Tibial nerve (tissue), 4 donors: ENCODE data around the gene DGCR6L. TPM values are rescaled to one million over a fixed set of nuclear protein-coding genes. Genes with fewer than 3 reads are reported as not detected.

Experiments
- DNase-seq, 2 donors: peaks; one replicate each; pipeline ENCODE4 v3.0.0-alpha.2; 2019; ENCODE audit warnings: low spot score in 2 of 2
- H3K27ac ChIP-seq, 4 donors: fragments of 200-600 bp; sonication (generic) in 3 of 4; one replicate each; pipeline ENCODE4 v1.5.1; 2017 to 2019; ENCODE audit warnings: mild to moderate bottlenecking in 1 of 4
- H3K27me3 ChIP-seq, 2 donors: fragments of 200-600 bp; sonication (generic) in 1 of 2; one replicate each; pipeline versions ENCODE4 v1.5.1 to v1.6.0; 2017 to 2019
- H3K36me3 ChIP-seq, 3 donors: fragments of 200-600 bp; sonication (generic); one replicate each; pipeline ENCODE4 v1.5.1; 2018 to 2019
- H3K4me1 ChIP-seq, 4 donors: fragments of 200-600 bp; sonication (generic) in 3 of 4; one replicate each; pipeline ENCODE4 v1.5.1; 2017 to 2019
- H3K4me3 ChIP-seq, 4 donors: fragments of 200-600 bp; sonication (generic) in 3 of 4; one replicate each; pipeline ENCODE4 v1.5.1; 2017 to 2019; ENCODE audit warnings: mild to moderate bottlenecking in 1 of 4, moderate library complexity in 1 of 4
- H3K9me3 ChIP-seq, 4 donors: fragments of 200-600 bp; sonication (generic) in 3 of 4; one replicate each; pipeline ENCODE4 v1.5.1; 2017 to 2019
- CTCF ChIP-seq, 5 experiments: fragments of 200-600 bp in 3 of 5; fragments of 450-650 bp in 2 of 5; sonication (generic) in 3 of 5; IDR thresholded peaks; one replicate each; pipeline ENCODE4 v1.5.1; 2016 to 2019; ENCODE audit warnings: antibody characterized with exemption in 5 of 5, mild to moderate bottlenecking in 3 of 5, moderate library complexity in 2 of 5
- EP300 ChIP-seq, 2 donors: sonication (generic); formaldehyde crosslinking; IDR thresholded peaks; one replicate each; pipeline ENCODE4 v1.6.1; 2017; ENCODE audit warnings: antibody characterized with exemption in 2 of 2, mild to moderate bottlenecking in 1 of 2
- POLR2A ChIP-seq, 2 donors: fragments of 450-650 bp; IDR thresholded peaks; one replicate each; pipeline ENCODE4 v1.6.1; 2017; ENCODE audit warnings: antibody characterized with exemption in 2 of 2, mild to moderate bottlenecking in 2 of 2, moderate library complexity in 2 of 2
- WGBS, 2 donors: methylation state at CpG; one replicate each; pipeline ENCODE4 v1.1.5; 2018; 5-methylcytosine and 5-hydroxymethylcytosine counted together
- total RNA-seq, 4 donors: library from RNA; depleted of rRNA; stranded (reverse); fragments of >200 nt; gene quantifications; one replicate each; pipeline ENCODE4 v1.1.0, GENCODE V29; 2016

Gene DGCR6L
- total RNA-seq, 4 donors from 2014 or later, result 57.6 to 87.9 (median 66.8) TPM

- 73 to 75% methylated on average over 9 of the region's 9 CpGs for WGBS, 2 donors
- H3K4me1 ChIP-seq, result peaks cover 0 to 19% (median 3%) of the 10 kb centered on the region in 4 donors
These were observed 23.3 kb downstream of the DGCR6L start for GRCh38 chr22:20296598-20296997.

GRCh38 chr22:20295262-20296064 is 24.4 kb downstream of the DGCR6L start:
- Histone ChIP-seq H3K27me3 (peaks cover 0 to 7% of the 10 kb centered on the region in 2 donors), H3K9me3 (no peaks in the 10 kb centered on the region), H3K4me3 (no peak overlapping the region), H3K27ac (no peak overlapping the region), H3K4me1 (peaks cover 0 to 19% (median 3%) of the 10 kb centered on the region in 4 donors), H3K36me3 (no peaks in the 10 kb centered on the region)
- no peak for DNase-seq
- no peak for TF ChIP-seq EP300 (IDR thresholded peaks at IDR 0.05)
- WGBS, 2 donors, result 67 to 75% methylated on average over 11 to 12 of the region's 12 CpGs

More at GRCh38 chr22:20296598-20296997, 23.3 kb downstream of the DGCR6L start:
- Histone ChIP-seq H3K4me3 (no peak overlapping the region), H3K27ac (no peak overlapping the region), H3K36me3 (no peaks in the 10 kb centered on the region), H3K27me3 (peaks cover 0 to 18% of the 10 kb centered on the region in 2 donors), H3K9me3 (no peaks in the 10 kb centered on the region)
- no peak for DNase-seq
- TF ChIP-seq POLR2A (IDR thresholded peaks at IDR 0.05), result no peak
- no peak for TF ChIP-seq CTCF (IDR thresholded peaks at IDR 0.05)
- TF ChIP-seq EP300 (IDR thresholded peaks at IDR 0.05), result no peak

GRCh38 chr22:20292673-20293232 is 27.1 kb downstream of the DGCR6L start:
- Histone ChIP-seq H3K9me3 (no peaks in the 10 kb centered on the region), H3K4me3 (no peak overlapping the region), H3K4me1 (no peaks in the 10 kb centered on the region), H3K27ac (no peak overlapping the region), H3K36me3 (no peaks in the 10 kb centered on the region), H3K27me3 (no peaks in the 10 kb centered on the region)
- TF ChIP-seq EP300 (IDR thresholded peaks at IDR 0.05) (no peak), CTCF (IDR thresholded peaks at IDR 0.05) (no peak), POLR2A (IDR thresholded peaks at IDR 0.05) (no peak)
- DNase-seq, result no peak
- WGBS, 2 donors, result 72 to 73% methylated on average over 13 of the region's 13 CpGs

GRCh38 chr22:20292108-20292507 is 27.8 kb downstream of the DGCR6L start:
- TF ChIP-seq CTCF (IDR thresholded peaks at IDR 0.05), result no peak
- no peak for TF ChIP-seq EP300 (IDR thresholded peaks at IDR 0.05)
- TF ChIP-seq POLR2A (IDR thresholded peaks at IDR 0.05), result no peak
- Histone ChIP-seq H3K36me3 (no peaks in the 10 kb centered on the region), H3K4me1 (no peaks in the 10 kb centered on the region), H3K9me3 (no peaks in the 10 kb centered on the region), H3K4me3 (no peak overlapping the region), H3K27me3 (no peaks in the 10 kb centered on the region), H3K27ac (no peak overlapping the region)
- DNase-seq, result no peak
- 60 to 63% methylated on average over 5 of the region's 5 CpGs for WGBS, 2 donors

- TF ChIP-seq EP300 (IDR thresholded peaks at IDR 0.05) (no peak), POLR2A (IDR thresholded peaks at IDR 0.05) (no peak), CTCF (IDR thresholded peaks at IDR 0.05) (no peak)
- H3K36me3 ChIP-seq, result no peaks in the 10 kb centered on the region
- no peak overlapping the region for H3K27ac ChIP-seq
- no peaks in the 10 kb centered on the region for H3K4me1 ChIP-seq
- no peaks in the 10 kb centered on the region for H3K27me3 ChIP-seq
- no peak for DNase-seq
- H3K9me3 ChIP-seq, result no peaks in the 10 kb centered on the region
- 46 to 57% methylated on average over 10 to 11 of the region's 11 CpGs for WGBS, 2 donors
- H3K4me3 ChIP-seq, result no peak overlapping the region
These were observed 28.2 kb downstream of the DGCR6L start for GRCh38 chr22:20291604-20292063.
